NCI-H1694 (cell line): ENCODE results near the gene TERT.
A peak's percentile ranks its signal among the peaks of the same experiment; 100 is the strongest.
"Not testable (repeated sequence)": the region's sequence is repeated elsewhere in the genome, so short reads cannot be mapped to it uniquely, and the experiment has no call there.

ENCODE experiments used
- DNase-seq: peaks from one replicate; lab custom pipeline; 2025; lab: John Stamatoyannopoulos, UW

Gene TERT

GRCh38 chr5:1240496-1241260 is 54.2 kb downstream of the TERT start:
- no peak for DNase-seq

GRCh38 chr5:1239505-1240251 is 55.2 kb downstream of the TERT start:
- no peak for DNase-seq

GRCh38 chr5:1235838-1236237 is 59.0 kb downstream of the TERT start:
- DNase-seq = no peak

- DNase-seq = no peak
Observed at GRCh38 chr5:1235379-1235778, 59.5 kb downstream of the TERT start.

- DNase-seq = no peak
Observed at GRCh38 chr5:1232780-1233179, 62.1 kb downstream of the TERT start.

GRCh38 chr5:1231354-1231905 is 63.4 kb downstream of the TERT start:
- peak; percentile 84 for DNase-seq

GRCh38 chr5:1230551-1230950 is 64.3 kb downstream of the TERT start:
- DNase-seq = no peak

- no peak for DNase-seq
Observed at GRCh38 chr5:1229822-1230221, 65.0 kb downstream of the TERT start.

GRCh38 chr5:1229023-1229422 is 65.8 kb downstream of the TERT start:
- DNase-seq = not testable (repeated sequence)

- peak; percentile 78 for DNase-seq
Observed at GRCh38 chr5:1228120-1228519, 66.7 kb downstream of the TERT start.

- no peak for DNase-seq
Observed at GRCh38 chr5:1227667-1228066, 67.2 kb downstream of the TERT start.

- DNase-seq = no peak
Observed at GRCh38 chr5:1226839-1227581, 67.9 kb downstream of the TERT start.

- DNase-seq = no peak
Observed at GRCh38 chr5:1226231-1226630, 68.6 kb downstream of the TERT start.

GRCh38 chr5:1225081-1225480 is 69.8 kb downstream of the TERT start, which contains the start of gene SLC6A18:
SLC6A18 (plus strand) TSS chr5:1225381; CDS start chr5:1225478, 97 bp downstream.
- DNase-seq = no peak

- no peak for DNase-seq
Observed at GRCh38 chr5:1224631-1225030, 70.2 kb downstream of the TERT start.

- no peak for DNase-seq
Observed at GRCh38 chr5:1223278-1223670, 71.6 kb downstream of the TERT start.

GRCh38 chr5:1222621-1223277 is 72.1 kb downstream of the TERT start:
- DNase-seq = no peak

GRCh38 chr5:1222147-1222546 is 72.7 kb downstream of the TERT start:
- DNase-seq = no peak

GRCh38 chr5:1221721-1222120 is 73.1 kb downstream of the TERT start:
- no peak for DNase-seq

GRCh38 chr5:1220831-1221230 is 74.0 kb downstream of the TERT start:
- DNase-seq = peak; percentile 30

GRCh38 chr5:1220351-1220750 is 74.5 kb downstream of the TERT start:
- no peak for DNase-seq

- no peak for DNase-seq
Observed at GRCh38 chr5:1219768-1220100, 75.1 kb downstream of the TERT start.
